GM23338 (cell line): ENCODE measurements around the gene ANGPTL2. TPM values are rescaled to one million over a fixed set of nuclear protein-coding genes. Genes with fewer than 3 reads are reported as not detected.

ENCODE experiments used
- ATAC-seq: fragments of 200-7000 bp; cut with Tn5 transposase; 3 replicates; pipeline ENCODE4 v1.9.1; 2020
- DNase-seq: peaks from one replicate; pipeline ENCODE4 v3.0.0-alpha.2; 2015; ENCODE audit warnings: low spot score
- H2AFZ ChIP-seq: fragments of 200-600 bp; sonication (generic); 2 replicates; pipeline ENCODE4 v1.8.0; 2016; ENCODE audit warnings: antibody characterized with exemption, mild to moderate bottlenecking, moderate library complexity
- H3F3A ChIP-seq: fragments of 200-600 bp; sonication (generic); replicated peaks from 2 replicates; pipeline ENCODE4 v1.8.0; 2017; ENCODE audit warnings: antibody characterized with exemption, mixed run types, low read depth
- H3K27ac ChIP-seq: fragments of 200-600 bp; sonication (generic); 2 replicates; pipeline ENCODE4 v1.6.1; 2016; ENCODE audit warnings: low read depth
- H3K27me3 ChIP-seq: fragments of 200-600 bp; sonication (generic); 2 replicates; pipeline ENCODE4 v1.8.0; 2016; ENCODE audit warnings: mild to moderate bottlenecking, mixed run types, moderate library complexity; ENCODE audit not compliant: insufficient read depth
- H3K36me3 ChIP-seq: fragments of 200-600 bp; sonication (generic); 2 replicates; pipeline ENCODE4 v1.8.0; 2016; ENCODE audit warnings: mild to moderate bottlenecking; ENCODE audit not compliant: insufficient read depth
- H3K4me1 ChIP-seq: fragments of 200-600 bp; sonication (generic); 2 replicates; pipeline ENCODE4 v1.8.0; 2016; ENCODE audit warnings: mild to moderate bottlenecking, moderate library complexity; ENCODE audit not compliant: insufficient read depth
- H3K4me2 ChIP-seq: fragments of 200-600 bp; sonication (generic); 2 replicates; pipeline ENCODE4 v1.7.1; 2017; ENCODE audit warnings: mixed run types
- H3K4me3 ChIP-seq: fragments of 200-600 bp; sonication (generic); 2 replicates; pipeline ENCODE4 v1.6.1; 2016; ENCODE audit warnings: mixed run types
- H3K79me2 ChIP-seq: fragments of 200-600 bp; sonication (generic); replicated peaks from 2 replicates; pipeline ENCODE4 v1.8.0; 2017; ENCODE audit warnings: mild to moderate bottlenecking; ENCODE audit not compliant: insufficient read depth
- H3K9me2 ChIP-seq: fragments of 200-600 bp; sonication (generic); 2 replicates; pipeline ENCODE4 v1.8.0; 2017; ENCODE audit not compliant: insufficient read depth
- H4K20me1 ChIP-seq: fragments of 200-600 bp; sonication (generic); replicated peaks from 2 replicates; pipeline ENCODE4 v1.8.0; 2017; ENCODE audit warnings: mild to moderate bottlenecking; ENCODE audit not compliant: insufficient read depth
- H3K27ac Mint-ChIP-seq: 2 replicates; pipeline ENCODE4 v1.8.0; 2020; ENCODE audit warnings: inconsistent platforms, mild to moderate bottlenecking, moderate library complexity, mixed read lengths
- H3K27me3 Mint-ChIP-seq: 3 replicates; pipeline ENCODE4 v1.8.0; 2022; ENCODE audit warnings: low read depth, mild to moderate bottlenecking, moderate library complexity, mixed read lengths, inconsistent platforms; ENCODE audit not compliant: insufficient read depth, poor library complexity
- H3K36me3 Mint-ChIP-seq: 3 replicates; pipeline ENCODE4 v1.8.0; 2021; ENCODE audit warnings: low read depth, mild to moderate bottlenecking, inconsistent platforms, moderate library complexity, mixed read lengths
- H3K4me1 Mint-ChIP-seq: 3 replicates; pipeline ENCODE4 v1.8.0; 2020; ENCODE audit warnings: mild to moderate bottlenecking, inconsistent platforms, mixed read lengths
- H3K4me3 Mint-ChIP-seq: 3 replicates; pipeline ENCODE4 v1.8.0; 2021; ENCODE audit warnings: moderate library complexity, mild to moderate bottlenecking, inconsistent platforms, mixed read lengths
- H3K9me3 Mint-ChIP-seq: 3 replicates; pipeline ENCODE4 v1.8.0; 2020; ENCODE audit warnings: moderate library complexity, mild to moderate bottlenecking, inconsistent platforms, mixed read lengths
- CREB1 ChIP-seq: fragments of 250-450 bp; sonication (Bioruptor Pico); IDR thresholded peaks from 2 replicates; pipeline ENCODE4 v1.5.0; 2020; ENCODE audit warnings: low read depth, mild to moderate bottlenecking, moderate library complexity
- EZH2 ChIP-seq: fragments of 200-600 bp; sonication (generic); IDR thresholded peaks from one replicate; pipeline ENCODE4 v1.8.0; 2017; ENCODE audit warnings: antibody characterized with exemption, mild to moderate bottlenecking, low read depth; ENCODE audit not compliant: unreplicated experiment
- NANOG ChIP-seq: IDR thresholded peaks from 2 replicates; pipeline ENCODE4 v1.6.1; 2016; ENCODE audit warnings: antibody characterized with exemption, borderline replicate concordance
- POLR2AphosphoS5 ChIP-seq: IDR thresholded peaks from 2 replicates; pipeline ENCODE4 v1.6.1; 2016; ENCODE audit warnings: antibody characterized with exemption, low read depth
- STAT1 ChIP-seq: IDR thresholded peaks from one replicate; pipeline ENCODE4 v1.6.1; 2016; ENCODE audit warnings: antibody characterized with exemption; ENCODE audit not compliant: unreplicated experiment
- ZNF331 ChIP-seq: fragments of 250-450 bp; sonication (Bioruptor Pico); IDR thresholded peaks from 2 replicates; pipeline ENCODE4 v1.5.0; 2020; ENCODE audit warnings: low read depth, mild to moderate bottlenecking, moderate library complexity
- polyA plus RNA-seq: library from polyadenylated mRNA; unstranded; fragments of >200 nt; fragmentation: Nextera tagmentation; extraction: Ambion mirVana; gene quantifications from 2 replicates; pipeline ENCODE4 v1.2.1, GENCODE V29; 2016
- total RNA-seq: library from RNA; depleted of rRNA; stranded (reverse); fragments of >200 nt; shearing (Covaris generic); gene quantifications from 2 replicates; pipeline ENCODE4 v1.2.3, GENCODE V29; 2014
- TF ChIP-seq, protein P1 (sequence below): IDR thresholded peaks from 2 replicates; pipeline ENCODE4 v1.6.1; 2016; ENCODE audit warnings: antibody characterized with exemption
- TF ChIP-seq, protein P2 (sequence below): IDR thresholded peaks from one replicate; pipeline ENCODE4 v1.6.1; 2018; ENCODE audit warnings: antibody characterized with exemption; ENCODE audit not compliant: unreplicated experiment
- TF ChIP-seq, protein P3 (sequence below), 2 experiments: fragments of 200-600 bp in 1 of 2; sonication (generic) in 1 of 2; conservative IDR thresholded peaks; 2 replicates each; pipeline versions ENCODE4 v1.5.1 to v1.6.1; 2016 to 2017; ENCODE audit warnings: antibody characterized with exemption in 2 of 2, low read depth in 2 of 2, mild to moderate bottlenecking in 2 of 2, moderate library complexity in 1 of 2
- TF ChIP-seq, protein P4 (sequence below): fragments of 250-450 bp; sonication (Bioruptor Pico); IDR thresholded peaks from 2 replicates; pipeline ENCODE4 v1.5.0; 2020; ENCODE audit warnings: mild to moderate bottlenecking, moderate library complexity

The ANGPTL2 gene
- total and polyA plus RNA-seq, 2 experiments from 2014 or later = 2.9 to 5.2 TPM

DNA sequence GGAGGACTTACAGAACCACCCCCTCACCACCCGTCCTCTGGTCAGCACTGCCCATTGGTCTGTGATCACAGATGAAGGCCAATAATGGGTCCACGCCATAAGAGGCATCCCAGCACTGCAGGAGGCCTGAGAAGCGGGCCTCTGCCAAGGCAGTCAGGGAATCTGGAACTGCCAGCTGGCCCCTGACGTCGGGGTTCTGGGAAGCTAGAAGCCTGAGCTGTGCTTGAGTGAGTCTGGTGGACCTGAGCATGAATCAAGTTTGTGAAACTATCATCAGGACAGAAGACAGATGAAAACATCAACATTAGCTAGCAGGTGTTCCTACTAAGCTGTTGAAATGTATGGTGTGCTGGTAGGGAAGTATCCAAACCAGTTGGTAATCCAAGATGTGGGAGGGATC, 7.8 kb downstream of the ANGPTL2 start (continued):
- TF ChIP-seq, protein P1, sequence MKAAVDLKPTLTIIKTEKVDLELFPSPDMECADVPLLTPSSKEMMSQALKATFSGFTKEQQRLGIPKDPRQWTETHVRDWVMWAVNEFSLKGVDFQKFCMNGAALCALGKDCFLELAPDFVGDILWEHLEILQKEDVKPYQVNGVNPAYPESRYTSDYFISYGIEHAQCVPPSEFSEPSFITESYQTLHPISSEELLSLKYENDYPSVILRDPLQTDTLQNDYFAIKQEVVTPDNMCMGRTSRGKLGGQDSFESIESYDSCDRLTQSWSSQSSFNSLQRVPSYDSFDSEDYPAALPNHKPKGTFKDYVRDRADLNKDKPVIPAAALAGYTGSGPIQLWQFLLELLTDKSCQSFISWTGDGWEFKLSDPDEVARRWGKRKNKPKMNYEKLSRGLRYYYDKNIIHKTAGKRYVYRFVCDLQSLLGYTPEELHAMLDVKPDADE = no peak
- no peak for TF ChIP-seq ZNF331 (CRISPR knock-in tag)
- TF ChIP-seq, protein P2, sequence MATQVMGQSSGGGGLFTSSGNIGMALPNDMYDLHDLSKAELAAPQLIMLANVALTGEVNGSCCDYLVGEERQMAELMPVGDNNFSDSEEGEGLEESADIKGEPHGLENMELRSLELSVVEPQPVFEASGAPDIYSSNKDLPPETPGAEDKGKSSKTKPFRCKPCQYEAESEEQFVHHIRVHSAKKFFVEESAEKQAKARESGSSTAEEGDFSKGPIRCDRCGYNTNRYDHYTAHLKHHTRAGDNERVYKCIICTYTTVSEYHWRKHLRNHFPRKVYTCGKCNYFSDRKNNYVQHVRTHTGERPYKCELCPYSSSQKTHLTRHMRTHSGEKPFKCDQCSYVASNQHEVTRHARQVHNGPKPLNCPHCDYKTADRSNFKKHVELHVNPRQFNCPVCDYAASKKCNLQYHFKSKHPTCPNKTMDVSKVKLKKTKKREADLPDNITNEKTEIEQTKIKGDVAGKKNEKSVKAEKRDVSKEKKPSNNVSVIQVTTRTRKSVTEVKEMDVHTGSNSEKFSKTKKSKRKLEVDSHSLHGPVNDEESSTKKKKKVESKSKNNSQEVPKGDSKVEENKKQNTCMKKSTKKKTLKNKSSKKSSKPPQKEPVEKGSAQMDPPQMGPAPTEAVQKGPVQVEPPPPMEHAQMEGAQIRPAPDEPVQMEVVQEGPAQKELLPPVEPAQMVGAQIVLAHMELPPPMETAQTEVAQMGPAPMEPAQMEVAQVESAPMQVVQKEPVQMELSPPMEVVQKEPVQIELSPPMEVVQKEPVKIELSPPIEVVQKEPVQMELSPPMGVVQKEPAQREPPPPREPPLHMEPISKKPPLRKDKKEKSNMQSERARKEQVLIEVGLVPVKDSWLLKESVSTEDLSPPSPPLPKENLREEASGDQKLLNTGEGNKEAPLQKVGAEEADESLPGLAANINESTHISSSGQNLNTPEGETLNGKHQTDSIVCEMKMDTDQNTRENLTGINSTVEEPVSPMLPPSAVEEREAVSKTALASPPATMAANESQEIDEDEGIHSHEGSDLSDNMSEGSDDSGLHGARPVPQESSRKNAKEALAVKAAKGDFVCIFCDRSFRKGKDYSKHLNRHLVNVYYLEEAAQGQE = no peak

DNA sequence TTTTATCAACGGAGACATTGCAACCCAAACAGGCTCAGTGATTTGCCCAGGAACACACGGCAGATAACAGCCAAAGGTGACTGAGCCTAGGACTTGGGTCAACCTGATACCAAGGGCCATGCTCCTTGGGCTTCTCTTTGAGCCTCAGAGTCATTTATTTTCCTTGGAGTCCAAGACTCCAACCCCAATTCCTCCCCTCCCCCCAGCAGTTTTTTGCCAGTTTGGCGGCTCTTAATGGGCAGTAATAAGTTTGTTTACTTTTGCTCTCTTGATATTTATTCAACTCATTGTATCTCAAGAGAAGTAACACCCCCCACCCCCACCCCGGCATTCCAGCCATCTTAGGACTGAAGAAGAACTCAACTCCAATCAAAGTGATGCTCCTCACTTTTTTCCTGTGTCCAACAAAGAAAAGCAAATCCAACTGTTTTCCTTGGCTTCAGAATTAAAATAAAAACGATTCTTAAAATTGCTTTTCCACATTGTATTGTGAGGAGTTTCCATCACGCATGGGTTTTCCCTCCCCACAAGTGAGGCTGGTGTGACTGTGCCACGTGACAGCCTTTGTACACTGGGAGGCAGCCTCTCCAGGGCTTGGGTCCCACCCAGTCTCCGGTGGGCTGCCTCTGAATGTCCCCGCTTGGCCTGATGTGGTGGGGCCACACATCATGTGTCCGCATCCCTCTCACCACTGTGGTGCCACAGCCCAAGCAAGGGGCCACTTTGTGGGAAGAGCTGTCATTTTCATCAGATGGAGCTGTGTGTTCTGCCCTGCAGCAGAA, 9.1 kb downstream of the ANGPTL2 start:
- no peak overlapping the region for H2AFZ ChIP-seq
- DNase-seq (no peak), ATAC-seq (no peak)
- no peaks in the 10 kb centered on the region for H3K79me2 ChIP-seq
- Mint-ChIP-seq H3K36me3 (peaks cover 3% of the 10 kb centered on the region; the same call in 1 of the 3 replicates), H3K9me3 (no peaks in the 10 kb centered on the region), H3K4me3 (no peak overlapping the region), H3K27ac (no peak overlapping the region), H3K27me3 (peaks cover 9% of the 10 kb centered on the region), H3K4me1 (peaks cover 38% of the 10 kb centered on the region)
- no peak overlapping the region for H3K27ac ChIP-seq
- no peaks in the 10 kb centered on the region for H3F3A ChIP-seq
- H3K4me3 ChIP-seq = no peak overlapping the region
- H3K27me3 ChIP-seq = no peaks in the 10 kb centered on the region
- H3K4me1 ChIP-seq = peaks cover 13% of the 10 kb centered on the region; the same call in 1 of the 2 replicates
- H3K9me2 ChIP-seq = 0 out of 2 replicates have a peak, but pooled peaks cover 4% of the 10 kb centered on the region
- peak overlapping the region; percentile 8; the same call in 1 of the 2 replicates for H3K4me2 ChIP-seq
- no peaks in the 10 kb centered on the region for H3K36me3 ChIP-seq
- H4K20me1 ChIP-seq = no peaks in the 10 kb centered on the region
- TF ChIP-seq, protein P3, sequence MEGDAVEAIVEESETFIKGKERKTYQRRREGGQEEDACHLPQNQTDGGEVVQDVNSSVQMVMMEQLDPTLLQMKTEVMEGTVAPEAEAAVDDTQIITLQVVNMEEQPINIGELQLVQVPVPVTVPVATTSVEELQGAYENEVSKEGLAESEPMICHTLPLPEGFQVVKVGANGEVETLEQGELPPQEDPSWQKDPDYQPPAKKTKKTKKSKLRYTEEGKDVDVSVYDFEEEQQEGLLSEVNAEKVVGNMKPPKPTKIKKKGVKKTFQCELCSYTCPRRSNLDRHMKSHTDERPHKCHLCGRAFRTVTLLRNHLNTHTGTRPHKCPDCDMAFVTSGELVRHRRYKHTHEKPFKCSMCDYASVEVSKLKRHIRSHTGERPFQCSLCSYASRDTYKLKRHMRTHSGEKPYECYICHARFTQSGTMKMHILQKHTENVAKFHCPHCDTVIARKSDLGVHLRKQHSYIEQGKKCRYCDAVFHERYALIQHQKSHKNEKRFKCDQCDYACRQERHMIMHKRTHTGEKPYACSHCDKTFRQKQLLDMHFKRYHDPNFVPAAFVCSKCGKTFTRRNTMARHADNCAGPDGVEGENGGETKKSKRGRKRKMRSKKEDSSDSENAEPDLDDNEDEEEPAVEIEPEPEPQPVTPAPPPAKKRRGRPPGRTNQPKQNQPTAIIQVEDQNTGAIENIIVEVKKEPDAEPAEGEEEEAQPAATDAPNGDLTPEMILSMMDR (conservative IDR thresholded peaks at IDR 0.05; ENCODE audit: low read depth in 2 of 2) = no peak
- TF ChIP-seq CREB1 (CRISPR knock-in tag) (no peak), NANOG (no peak), STAT1 (no peak), EZH2 (no peak), POLR2AphosphoS5 (no peak)
- TF ChIP-seq, protein P4, sequence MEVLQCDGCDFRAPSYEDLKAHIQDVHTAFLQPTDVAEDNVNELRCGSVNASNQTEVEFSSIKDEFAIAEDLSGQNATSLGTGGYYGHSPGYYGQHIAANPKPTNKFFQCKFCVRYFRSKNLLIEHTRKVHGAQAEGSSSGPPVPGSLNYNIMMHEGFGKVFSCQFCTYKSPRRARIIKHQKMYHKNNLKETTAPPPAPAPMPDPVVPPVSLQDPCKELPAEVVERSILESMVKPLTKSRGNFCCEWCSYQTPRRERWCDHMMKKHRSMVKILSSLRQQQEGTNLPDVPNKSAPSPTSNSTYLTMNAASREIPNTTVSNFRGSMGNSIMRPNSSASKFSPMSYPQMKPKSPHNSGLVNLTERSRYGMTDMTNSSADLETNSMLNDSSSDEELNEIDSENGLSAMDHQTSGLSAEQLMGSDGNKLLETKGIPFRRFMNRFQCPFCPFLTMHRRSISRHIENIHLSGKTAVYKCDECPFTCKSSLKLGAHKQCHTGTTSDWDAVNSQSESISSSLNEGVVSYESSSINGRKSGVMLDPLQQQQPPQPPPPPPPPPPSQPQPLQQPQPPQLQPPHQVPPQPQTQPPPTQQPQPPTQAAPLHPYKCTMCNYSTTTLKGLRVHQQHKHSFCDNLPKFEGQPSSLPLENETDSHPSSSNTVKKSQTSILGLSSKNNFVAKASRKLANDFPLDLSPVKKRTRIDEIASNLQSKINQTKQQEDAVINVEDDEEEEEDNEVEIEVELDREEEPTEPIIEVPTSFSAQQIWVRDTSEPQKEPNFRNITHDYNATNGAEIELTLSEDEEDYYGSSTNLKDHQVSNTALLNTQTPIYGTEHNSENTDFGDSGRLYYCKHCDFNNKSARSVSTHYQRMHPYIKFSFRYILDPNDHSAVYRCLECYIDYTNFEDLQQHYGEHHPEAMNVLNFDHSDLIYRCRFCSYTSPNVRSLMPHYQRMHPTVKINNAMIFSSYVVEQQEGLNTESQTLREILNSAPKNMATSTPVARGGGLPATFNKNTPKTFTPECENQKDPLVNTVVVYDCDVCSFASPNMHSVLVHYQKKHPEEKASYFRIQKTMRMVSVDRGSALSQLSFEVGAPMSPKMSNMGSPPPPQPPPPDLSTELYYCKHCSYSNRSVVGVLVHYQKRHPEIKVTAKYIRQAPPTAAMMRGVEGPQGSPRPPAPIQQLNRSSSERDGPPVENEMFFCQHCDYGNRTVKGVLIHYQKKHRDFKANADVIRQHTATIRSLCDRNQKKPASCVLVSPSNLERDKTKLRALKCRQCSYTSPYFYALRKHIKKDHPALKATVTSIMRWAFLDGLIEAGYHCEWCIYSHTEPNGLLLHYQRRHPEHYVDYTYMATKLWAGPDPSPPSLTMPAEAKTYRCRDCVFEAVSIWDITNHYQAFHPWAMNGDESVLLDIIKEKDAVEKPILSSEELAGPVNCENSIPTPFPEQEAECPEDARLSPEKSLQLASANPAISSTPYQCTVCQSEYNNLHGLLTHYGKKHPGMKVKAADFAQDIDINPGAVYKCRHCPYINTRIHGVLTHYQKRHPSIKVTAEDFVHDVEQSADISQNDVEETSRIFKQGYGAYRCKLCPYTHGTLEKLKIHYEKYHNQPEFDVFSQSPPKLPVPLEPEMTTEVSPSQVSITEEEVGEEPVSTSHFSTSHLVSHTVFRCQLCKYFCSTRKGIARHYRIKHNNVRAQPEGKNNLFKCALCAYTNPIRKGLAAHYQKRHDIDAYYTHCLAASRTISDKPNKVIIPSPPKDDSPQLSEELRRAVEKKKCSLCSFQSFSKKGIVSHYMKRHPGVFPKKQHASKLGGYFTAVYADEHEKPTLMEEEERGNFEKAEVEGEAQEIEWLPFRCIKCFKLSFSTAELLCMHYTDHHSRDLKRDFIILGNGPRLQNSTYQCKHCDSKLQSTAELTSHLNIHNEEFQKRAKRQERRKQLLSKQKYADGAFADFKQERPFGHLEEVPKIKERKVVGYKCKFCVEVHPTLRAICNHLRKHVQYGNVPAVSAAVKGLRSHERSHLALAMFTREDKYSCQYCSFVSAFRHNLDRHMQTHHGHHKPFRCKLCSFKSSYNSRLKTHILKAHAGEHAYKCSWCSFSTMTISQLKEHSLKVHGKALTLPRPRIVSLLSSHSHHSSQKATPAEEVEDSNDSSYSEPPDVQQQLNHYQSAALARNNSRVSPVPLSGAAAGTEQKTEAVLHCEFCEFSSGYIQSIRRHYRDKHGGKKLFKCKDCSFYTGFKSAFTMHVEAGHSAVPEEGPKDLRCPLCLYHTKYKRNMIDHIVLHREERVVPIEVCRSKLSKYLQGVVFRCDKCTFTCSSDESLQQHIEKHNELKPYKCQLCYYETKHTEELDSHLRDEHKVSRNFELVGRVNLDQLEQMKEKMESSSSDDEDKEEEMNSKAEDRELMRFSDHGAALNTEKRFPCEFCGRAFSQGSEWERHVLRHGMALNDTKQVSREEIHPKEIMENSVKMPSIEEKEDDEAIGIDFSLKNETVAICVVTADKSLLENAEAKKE (CRISPR knock-in tag) = no peak
- TF ChIP-seq, protein P1 = no peak
